Loucy (cell line): ENCODE data around the gene WDPCP.

ENCODE experiments used
- H2AFZ ChIP-seq: fragments of 200-600 bp; sonication (generic); 2 replicates; pipeline ENCODE4 v1.6.0; 2016; ENCODE audit warnings: antibody characterized with exemption, mild to moderate bottlenecking, low read length, moderate library complexity
- H3F3A ChIP-seq: fragments of 200-600 bp; 2 replicates; pipeline ENCODE4 v1.6.0; 2016; ENCODE audit warnings: antibody characterized with exemption, low read depth, mild to moderate bottlenecking
- H3K27me3 ChIP-seq: fragments of 200-600 bp; sonication (generic); 2 replicates; pipeline ENCODE4 v1.6.1; 2014; ENCODE audit warnings: low read length, mild to moderate bottlenecking; ENCODE audit not compliant: insufficient read depth, poor library complexity, severe bottlenecking
- H3K36me3 ChIP-seq: fragments of 200-600 bp; sonication (generic); 2 replicates; pipeline ENCODE4 v1.6.1; 2016; ENCODE audit warnings: low read length; ENCODE audit not compliant: insufficient read depth
- H3K4me1 ChIP-seq: fragments of 200-600 bp; sonication (generic); 2 replicates; pipeline ENCODE4 v1.5.1; 2014; ENCODE audit warnings: low read length, mild to moderate bottlenecking; ENCODE audit not compliant: insufficient read depth, poor library complexity, severe bottlenecking
- H3K4me2 ChIP-seq: fragments of 200-600 bp; sonication (generic); 2 replicates; pipeline ENCODE4 v1.6.0; 2014; ENCODE audit warnings: antibody characterized with exemption, low read length, low read depth, mild to moderate bottlenecking; ENCODE audit not compliant: poor library complexity, severe bottlenecking
- H3K4me3 ChIP-seq: fragments of 200-600 bp; sonication (generic); 2 replicates; pipeline ENCODE4 v1.5.1; 2014; ENCODE audit warnings: low read length, mild to moderate bottlenecking, mixed read lengths; ENCODE audit not compliant: poor library complexity, severe bottlenecking
- H3K79me2 ChIP-seq: fragments of 200-600 bp; sonication (generic); 2 replicates; pipeline ENCODE4 v1.6.1; 2014; ENCODE audit warnings: low read length; ENCODE audit not compliant: insufficient read depth
- H3K9ac ChIP-seq: fragments of 200-600 bp; sonication (generic); 2 replicates; pipeline ENCODE4 v1.6.0; 2014; ENCODE audit warnings: mild to moderate bottlenecking, low read depth, low read length, moderate library complexity; ENCODE audit not compliant: poor library complexity, severe bottlenecking
- H3K9me2 ChIP-seq: fragments of 200-600 bp; sonication (generic); replicated peaks from 2 replicates; pipeline ENCODE4 v1.6.1; 2016; ENCODE audit warnings: low read depth, low read length, mixed read lengths
- H3K9me3 ChIP-seq: fragments of 200-600 bp; sonication (generic); 2 replicates; pipeline ENCODE4 v1.6.1; 2014; ENCODE audit warnings: mild to moderate bottlenecking, antibody characterized with exemption, low read length, low read depth; ENCODE audit not compliant: insufficient read depth
- H4K20me1 ChIP-seq: fragments of 200-600 bp; sonication (generic); 2 replicates; pipeline ENCODE4 v1.6.0; 2014; ENCODE audit warnings: antibody characterized with exemption, low read length, mild to moderate bottlenecking; ENCODE audit not compliant: insufficient read depth, poor library complexity, severe bottlenecking
- EZH2phosphoT487 ChIP-seq: fragments of 200-600 bp; IDR thresholded peaks from 2 replicates; pipeline ENCODE4 v1.6.1; 2018; ENCODE audit warnings: antibody characterized with exemption, mild to moderate bottlenecking, moderate library complexity, borderline replicate concordance
- TF ChIP-seq, protein P1 (sequence below): fragments of 200-600 bp; sonication (generic); conservative IDR thresholded peaks from 2 replicates; pipeline ENCODE4 v1.5.1; 2014; ENCODE audit warnings: mild to moderate bottlenecking, antibody characterized with exemption, low read length

The WDPCP gene

DNA sequence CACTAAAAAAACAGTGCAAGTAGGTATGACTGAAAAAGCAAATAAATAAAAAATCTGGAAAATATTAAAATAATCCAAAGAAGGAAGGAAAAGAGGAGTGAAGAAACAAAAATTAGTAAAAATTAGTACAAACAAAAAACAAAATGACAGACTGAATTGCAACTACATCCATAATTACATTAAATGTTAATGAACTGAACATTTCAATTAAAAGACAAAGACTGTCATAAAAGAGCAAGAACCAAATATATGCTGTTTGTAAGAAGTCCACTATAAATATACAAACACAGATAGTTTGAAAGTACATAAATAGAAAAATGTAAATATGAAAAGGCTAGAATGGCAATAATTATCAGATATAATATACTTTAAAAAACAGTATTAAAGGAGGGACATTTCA is 267.6 kb downstream of the WDPCP start:
- Histone ChIP-seq H3F3A (no peaks in the 10 kb centered on the region), H3K79me2 (no peaks in the 10 kb centered on the region), H3K4me3 (no peak overlapping the region)

DNA sequence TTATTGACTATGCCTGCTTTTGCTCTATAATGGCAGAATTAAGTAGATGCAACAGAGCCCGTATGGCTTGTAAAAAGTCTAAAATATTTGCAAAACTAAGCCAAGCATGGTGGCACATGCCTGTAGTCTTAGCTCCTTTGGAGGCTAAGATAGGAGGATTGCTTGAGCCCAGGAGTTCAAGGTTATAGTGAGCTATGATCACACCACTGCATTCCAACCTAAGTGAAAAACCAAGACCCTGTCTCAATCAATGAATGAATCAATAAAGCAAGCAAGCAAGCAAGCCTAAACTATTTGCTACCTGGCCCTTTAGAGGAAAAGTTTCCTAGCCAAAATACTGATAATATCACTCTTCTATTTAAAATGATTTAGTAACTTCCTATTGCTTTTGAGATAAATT is 277.7 kb downstream of the WDPCP start:
- Histone ChIP-seq H3K9me3 (no peaks in the 10 kb centered on the region), H3K27me3 (no peaks in the 10 kb centered on the region), H3K36me3 (no peaks in the 10 kb centered on the region), H2AFZ (no peak overlapping the region), H3K9me2 (no peaks in the 10 kb centered on the region), H3K4me2 (no peak overlapping the region), H3K4me1 (no peaks in the 10 kb centered on the region), H4K20me1 (no peaks in the 10 kb centered on the region), H3K4me3 (no peak overlapping the region), H3F3A (no peaks in the 10 kb centered on the region), H3K9ac (no peak overlapping the region), H3K79me2 (no peaks in the 10 kb centered on the region)
- no peak for TF ChIP-seq EZH2phosphoT487
- TF ChIP-seq, protein P1, sequence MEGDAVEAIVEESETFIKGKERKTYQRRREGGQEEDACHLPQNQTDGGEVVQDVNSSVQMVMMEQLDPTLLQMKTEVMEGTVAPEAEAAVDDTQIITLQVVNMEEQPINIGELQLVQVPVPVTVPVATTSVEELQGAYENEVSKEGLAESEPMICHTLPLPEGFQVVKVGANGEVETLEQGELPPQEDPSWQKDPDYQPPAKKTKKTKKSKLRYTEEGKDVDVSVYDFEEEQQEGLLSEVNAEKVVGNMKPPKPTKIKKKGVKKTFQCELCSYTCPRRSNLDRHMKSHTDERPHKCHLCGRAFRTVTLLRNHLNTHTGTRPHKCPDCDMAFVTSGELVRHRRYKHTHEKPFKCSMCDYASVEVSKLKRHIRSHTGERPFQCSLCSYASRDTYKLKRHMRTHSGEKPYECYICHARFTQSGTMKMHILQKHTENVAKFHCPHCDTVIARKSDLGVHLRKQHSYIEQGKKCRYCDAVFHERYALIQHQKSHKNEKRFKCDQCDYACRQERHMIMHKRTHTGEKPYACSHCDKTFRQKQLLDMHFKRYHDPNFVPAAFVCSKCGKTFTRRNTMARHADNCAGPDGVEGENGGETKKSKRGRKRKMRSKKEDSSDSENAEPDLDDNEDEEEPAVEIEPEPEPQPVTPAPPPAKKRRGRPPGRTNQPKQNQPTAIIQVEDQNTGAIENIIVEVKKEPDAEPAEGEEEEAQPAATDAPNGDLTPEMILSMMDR = no peak

More for the DNA sequence above, 267.6 kb downstream of the WDPCP start:
- no peaks in the 10 kb centered on the region for H3K9me3 ChIP-seq
- TF ChIP-seq EZH2phosphoT487 = no peak
- TF ChIP-seq, protein P1 = no peak
- H3K4me2 ChIP-seq = no peak overlapping the region
- no peaks in the 10 kb centered on the region for H4K20me1 ChIP-seq
- peaks cover 13% of the 10 kb centered on the region for H3K4me1 ChIP-seq
- H3K9ac ChIP-seq = no peak overlapping the region
- no peak overlapping the region for H2AFZ ChIP-seq
- H3K9me2 ChIP-seq = no peaks in the 10 kb centered on the region
- H3K36me3 ChIP-seq = no peaks in the 10 kb centered on the region
- no peaks in the 10 kb centered on the region for H3K27me3 ChIP-seq

DNA sequence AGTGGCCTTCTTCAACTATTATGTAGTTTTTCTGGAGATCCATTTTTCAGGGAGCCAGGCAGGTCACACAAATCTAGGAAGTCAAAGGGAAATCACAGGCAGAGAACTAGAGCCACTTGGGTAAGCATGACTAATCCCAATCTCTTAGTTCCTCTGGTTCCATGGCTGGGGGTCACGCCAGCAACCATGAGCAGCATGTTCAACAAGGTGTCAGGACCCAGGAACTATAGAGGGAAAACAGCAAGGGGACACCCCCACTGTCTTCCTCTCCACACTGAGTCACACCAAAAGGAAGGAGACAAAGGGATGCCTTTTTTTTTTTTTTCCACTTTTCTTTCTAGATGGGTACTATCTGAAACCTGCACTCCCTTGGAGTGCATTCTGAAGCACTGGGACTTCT is 286.8 kb downstream of the WDPCP start:
- Histone ChIP-seq H3F3A (no peaks in the 10 kb centered on the region), H3K27me3 (no peaks in the 10 kb centered on the region), H3K9ac (no peak overlapping the region), H4K20me1 (no peaks in the 10 kb centered on the region), H2AFZ (no peak overlapping the region), H3K9me2 (no peaks in the 10 kb centered on the region), H3K4me1 (no peaks in the 10 kb centered on the region), H3K4me3 (no peak overlapping the region), H3K36me3 (peaks cover 10% of the 10 kb centered on the region; the same call in 1 of the 2 replicates), H3K79me2 (no peaks in the 10 kb centered on the region), H3K9me3 (peaks cover 16% of the 10 kb centered on the region; the same call in 1 of the 2 replicates), H3K4me2 (no peak overlapping the region)
- TF ChIP-seq, protein P1 = no peak
- TF ChIP-seq EZH2phosphoT487 = no peak
